ENCODE data around the gene GPD1L. TPM values are rescaled to one million over a fixed set of nuclear protein-coding genes. Genes with fewer than 3 reads are reported as not detected.
"Not testable (repeated sequence)": the region's sequence is repeated elsewhere in the genome, so short reads cannot be mapped to it uniquely, and the experiment has no call there.

GPD1L gene
- total RNA-seq, 1 experiment from 2014 or later = 12.9 TPM

DNA sequence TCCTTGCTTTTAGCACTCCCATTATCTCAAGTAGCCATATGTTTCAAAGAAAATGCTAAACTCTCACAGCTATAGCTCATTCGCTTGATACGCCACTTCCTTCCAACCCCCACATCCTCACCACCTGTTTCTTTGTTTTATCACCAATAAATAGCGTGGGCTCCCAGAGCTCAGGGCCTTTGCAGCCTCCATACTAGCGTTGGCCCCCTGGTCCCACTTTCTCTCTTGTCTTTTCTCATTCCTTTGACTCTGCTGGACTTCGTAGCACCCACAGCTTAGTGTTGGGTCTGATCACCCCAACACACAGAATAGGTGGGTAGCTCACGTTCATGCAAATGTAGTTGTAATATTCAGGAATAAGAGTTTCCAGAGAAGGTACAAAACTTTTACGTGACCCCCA is 4.1 kb upstream of the GPD1L start:
- DNase-seq (ENCODE audit: low spot score) = no peak
- in situ Hi-C loops (cut with HindIII; ENCODE audit: low sequenced_read_pairs) = loop anchor here (5.0 kb wide), 1 partner anchor 50 kb away; no protein-coding TSS in a partner anchor

DNA sequence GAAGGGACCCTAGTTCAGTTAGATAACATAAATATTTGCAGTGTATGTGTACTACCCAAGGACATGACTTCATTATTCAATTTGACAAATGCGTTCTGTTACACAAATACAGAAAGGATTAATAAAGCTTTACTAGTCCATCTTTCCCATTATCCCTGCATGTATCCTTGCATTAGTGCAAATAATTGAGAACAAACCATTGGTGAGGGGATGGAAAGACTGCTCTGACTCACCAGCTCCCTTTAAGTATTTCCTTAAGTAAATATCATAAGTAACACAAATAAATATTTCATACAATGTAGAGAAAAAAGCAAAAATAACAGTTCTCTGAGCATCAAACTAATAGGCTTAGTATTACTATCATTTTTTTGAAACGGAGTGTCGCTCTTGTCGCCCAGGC is 1.9 kb upstream of the GPD1L start:
- no peak for DNase-seq (ENCODE audit: low spot score)
- in situ Hi-C loops (cut with HindIII; ENCODE audit: low sequenced_read_pairs) = loop anchor here (5.0 kb wide), 1 partner anchor 52 kb away; no protein-coding TSS in a partner anchor

DNA sequence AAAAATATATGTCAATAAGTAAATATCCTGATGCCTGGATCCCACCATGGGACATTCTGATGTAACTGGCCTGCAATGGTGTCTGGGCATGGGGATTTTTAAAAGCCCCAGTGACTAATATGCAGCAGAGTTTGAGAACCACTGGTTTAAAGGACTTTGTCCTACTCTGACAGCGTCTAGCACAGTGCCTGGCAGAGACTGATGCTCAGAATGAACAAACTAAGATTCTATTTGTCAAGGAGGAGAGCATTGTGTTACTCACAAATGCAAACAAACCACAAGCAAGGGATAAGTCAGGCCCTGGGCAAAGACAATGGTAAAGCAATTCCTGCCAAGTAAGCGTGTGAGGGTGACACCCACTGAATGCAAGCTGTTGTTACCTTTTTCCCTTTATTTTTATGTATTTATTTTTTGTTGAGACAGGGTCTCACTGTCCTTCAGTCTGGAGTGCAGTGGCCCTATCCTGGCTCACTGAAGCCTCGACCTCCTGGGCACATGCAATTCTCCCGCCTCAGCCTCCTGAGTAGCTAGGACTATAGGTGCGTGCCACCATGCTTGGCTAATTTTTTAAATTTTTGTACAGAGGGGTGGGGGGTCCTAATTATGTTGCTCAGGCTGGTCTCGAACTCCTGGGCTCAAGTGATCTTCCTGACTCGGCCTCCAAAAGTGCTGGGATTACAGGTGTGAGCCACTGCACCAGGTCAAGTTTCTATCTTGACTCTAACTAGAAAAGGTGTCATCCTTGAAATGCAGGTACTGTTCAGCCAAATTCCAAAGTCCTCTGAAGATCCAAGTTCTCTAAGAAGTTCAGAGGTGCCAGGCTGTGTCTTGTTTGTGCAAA is 909 bp upstream of the GPD1L start:
- no peak for DNase-seq (ENCODE audit: low spot score)
- in situ Hi-C loops (cut with HindIII; ENCODE audit: low sequenced_read_pairs) = no loop called here

DNA sequence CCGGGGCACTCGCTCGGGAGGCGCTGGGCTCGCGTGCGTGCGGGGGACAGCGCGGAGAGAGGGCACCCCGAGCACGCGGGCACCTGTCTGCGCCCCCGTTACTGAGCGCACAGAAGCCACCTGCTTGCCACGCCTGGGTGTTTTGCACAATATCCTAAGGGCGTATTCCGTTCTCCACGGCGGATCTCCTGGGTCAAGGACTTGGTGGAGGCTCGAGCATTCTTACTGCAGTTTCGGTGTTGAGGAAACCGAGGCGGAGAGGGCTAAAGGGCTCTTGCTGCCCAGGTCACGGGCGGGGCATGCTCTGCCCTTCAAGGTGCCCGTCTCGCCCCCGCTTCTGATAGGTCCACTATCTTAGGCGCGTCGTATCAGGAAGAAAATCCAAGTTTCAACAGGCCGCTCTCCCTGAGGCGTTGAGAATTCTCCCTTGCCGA is 526 bp downstream of the GPD1L start:
- in situ Hi-C loops (cut with HindIII; ENCODE audit: low sequenced_read_pairs) = no loop called here
- peak; percentile 66 for DNase-seq (ENCODE audit: low spot score)

DNA sequence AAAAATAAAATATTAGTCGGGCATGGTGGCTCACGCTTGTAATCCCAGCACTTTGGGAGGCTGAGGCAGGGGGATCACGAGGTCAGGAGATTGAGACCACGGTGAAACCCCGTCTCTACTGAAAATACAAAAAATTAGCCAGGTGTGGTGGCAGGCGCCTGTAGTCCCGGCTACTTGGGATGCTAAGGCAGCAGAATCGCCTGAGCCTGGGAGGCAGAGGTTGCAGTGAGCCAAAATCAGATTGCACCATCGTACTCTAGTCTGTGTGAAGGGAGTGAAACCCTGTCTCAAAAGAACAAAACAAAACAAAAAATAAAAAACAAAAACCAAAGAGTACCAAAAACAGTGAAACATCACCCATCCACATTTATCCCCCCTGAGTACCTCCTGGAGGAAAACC is 1.8 kb downstream of the GPD1L start:
- in situ Hi-C loops (cut with HindIII; ENCODE audit: low sequenced_read_pairs); DNase-seq (ENCODE audit: low spot score): not testable (repeated sequence)

DNA sequence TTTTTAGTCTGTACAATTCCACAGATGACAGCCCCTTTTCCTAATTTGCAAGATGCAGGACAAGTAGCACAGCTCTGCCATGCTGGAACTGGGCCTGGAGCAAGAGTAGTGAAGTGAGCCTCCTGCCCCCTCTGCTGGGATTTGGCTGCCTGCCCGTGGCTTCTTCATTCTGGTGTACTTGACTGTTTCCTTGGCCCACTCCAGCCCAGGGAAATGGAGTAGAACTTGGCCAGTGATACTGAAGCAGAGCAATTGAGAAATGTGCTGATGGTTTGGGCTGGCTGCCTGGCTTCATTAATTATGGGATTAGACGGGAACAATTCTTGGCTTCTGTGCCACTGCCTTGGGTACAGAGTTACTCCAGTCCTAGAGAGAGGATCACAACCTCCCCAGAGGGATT is 2.8 kb downstream of the GPD1L start:
- in situ Hi-C loops (cut with HindIII; ENCODE audit: low sequenced_read_pairs) = no loop called here
- peak; percentile 89 for DNase-seq (ENCODE audit: low spot score)

DNA sequence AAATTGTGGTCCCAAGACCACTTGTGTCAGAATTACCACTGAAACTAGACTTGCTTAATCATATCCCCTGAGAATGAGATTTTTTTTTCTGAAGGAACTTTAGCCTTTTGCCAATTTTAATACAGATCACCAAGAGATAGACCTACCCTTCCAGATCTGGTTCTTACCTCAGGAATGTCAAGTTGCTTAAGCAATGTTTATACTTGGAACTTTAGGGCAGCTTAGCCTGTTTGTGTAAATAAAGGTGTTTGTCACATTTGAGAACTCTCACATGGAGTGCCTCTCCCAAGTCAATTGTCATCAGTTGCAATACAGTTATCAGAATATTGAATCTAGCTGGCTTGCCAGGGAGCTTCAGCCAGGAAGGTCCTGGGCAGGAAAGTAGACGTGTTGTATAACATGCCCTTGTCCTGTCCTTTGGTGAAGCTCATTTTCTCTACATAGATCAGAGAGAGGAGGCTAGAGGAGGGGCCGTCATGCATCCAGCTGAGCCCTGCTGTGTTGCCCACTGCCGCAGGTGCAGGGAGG is 3.9 kb downstream of the GPD1L start:
- DNase-seq (ENCODE audit: low spot score) = no peak
- in situ Hi-C loops (cut with HindIII; ENCODE audit: low sequenced_read_pairs) = no loop called here

DNA sequence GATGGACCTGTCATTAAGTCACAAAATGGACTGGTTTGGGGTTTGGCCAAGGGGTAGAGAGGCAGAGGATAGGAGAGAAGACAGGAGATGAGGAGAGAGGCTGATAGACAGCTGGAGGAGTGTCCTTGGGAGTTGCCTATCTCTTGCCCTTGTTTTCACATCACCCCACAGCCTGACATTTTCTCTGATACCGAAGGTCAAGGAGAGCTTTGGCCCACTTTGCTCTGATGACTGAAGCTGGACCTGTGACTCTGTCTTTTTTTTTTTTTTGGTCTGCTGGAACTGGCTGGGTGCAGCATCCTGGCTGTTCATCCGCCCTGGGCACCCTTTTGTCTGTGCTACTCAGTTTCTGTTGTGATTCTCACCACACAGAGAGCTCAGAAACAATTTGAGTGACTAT is 5.1 kb downstream of the GPD1L start:
- DNase-seq (ENCODE audit: low spot score) = no peak

DNA sequence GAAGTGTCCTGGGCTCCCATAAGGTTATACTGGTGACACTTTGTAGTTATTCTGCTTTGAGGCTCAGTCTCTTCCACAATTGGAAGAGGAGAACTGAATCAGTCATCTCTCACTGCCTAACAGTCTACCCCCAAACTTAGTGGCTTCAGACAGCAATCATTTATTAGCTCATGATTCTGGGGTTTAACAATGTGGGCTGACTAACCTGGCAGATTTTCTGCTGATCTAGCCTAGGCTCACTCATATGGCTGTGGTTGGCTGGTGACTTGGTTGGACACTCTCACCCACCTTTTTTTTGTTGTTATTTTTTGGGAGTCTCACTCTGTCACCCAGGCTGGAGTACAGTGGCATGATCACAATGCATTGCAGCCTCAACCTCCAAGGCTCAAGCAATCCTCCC is 7.1 kb downstream of the GPD1L start:
- DNase-seq (ENCODE audit: low spot score) = no peak
- in situ Hi-C loops (cut with HindIII; ENCODE audit: low sequenced_read_pairs) = no loop called here

More for the DNA sequence above, 5.1 kb downstream of the GPD1L start:
- in situ Hi-C loops (cut with HindIII; ENCODE audit: low sequenced_read_pairs) = no loop called here

DNA sequence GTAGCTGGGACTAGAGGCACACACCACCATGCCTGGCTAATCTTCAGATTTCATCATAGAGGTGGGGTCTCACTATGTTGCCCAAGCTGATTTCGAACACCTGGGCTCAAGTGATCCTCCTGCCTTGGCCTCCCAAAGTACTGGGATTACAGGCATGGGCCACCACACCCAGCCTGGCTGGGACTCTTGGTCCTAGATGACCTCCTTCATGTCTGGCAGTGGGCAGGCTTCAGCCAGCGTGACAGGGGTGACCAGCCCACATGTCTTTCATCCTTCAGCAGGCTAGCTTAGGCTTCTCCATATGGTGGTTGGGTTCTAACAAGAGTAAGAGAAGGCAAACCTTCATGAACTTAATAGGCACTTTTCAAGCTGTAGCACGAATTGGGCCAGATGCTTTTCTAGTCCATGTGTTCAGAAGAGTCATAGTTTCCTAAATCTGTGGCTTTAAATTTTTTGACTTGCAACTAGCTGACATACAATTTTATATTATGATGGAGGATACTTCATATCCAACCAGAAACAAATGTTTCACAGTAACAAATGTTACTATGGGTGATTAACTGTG is 7.6 kb downstream of the GPD1L start:
- DNase-seq (ENCODE audit: low spot score) = no peak
- in situ Hi-C loops (cut with HindIII; ENCODE audit: low sequenced_read_pairs) = no loop called here

DNA sequence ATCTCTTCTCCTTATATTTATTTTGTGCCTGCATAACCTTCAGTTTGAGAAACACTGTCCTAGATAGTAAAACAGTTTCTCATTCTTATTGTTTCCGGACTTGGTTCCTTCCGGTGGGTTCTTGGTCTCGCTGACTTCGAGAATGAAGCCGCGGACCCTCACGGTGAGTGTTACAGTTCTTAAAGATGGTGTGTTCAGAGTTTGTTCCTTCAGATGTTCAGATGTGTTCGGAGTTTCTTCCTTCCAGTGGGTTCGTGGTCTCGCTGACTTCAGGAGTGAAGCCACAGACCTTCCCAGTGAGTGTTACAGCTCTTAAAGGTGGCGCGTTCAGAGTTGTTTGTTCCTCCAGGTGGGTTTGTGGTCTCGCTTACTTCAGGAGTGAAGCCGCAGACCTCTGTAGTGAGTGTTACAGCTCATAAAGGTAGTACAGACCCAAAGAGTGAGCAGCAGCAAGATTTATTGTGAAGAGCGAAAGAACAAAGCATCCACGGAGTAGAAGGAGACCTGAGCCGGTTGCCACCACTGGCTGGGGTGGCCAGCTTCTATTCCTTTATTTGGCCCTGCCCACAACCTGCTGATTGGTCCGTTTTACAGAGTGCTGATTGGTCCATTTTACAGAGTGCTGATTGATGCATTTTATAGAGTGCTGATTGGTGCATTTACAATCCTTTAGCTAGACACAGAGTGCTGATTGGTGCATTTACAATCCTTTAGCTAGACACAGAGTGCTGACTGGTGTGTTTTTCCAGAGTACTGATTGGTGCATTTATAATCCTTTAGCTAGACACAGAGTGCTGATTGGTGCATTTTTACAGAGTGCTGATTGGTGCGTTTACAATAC is 8.3 kb downstream of the GPD1L start:
- in situ Hi-C loops (cut with HindIII; ENCODE audit: low sequenced_read_pairs); DNase-seq (ENCODE audit: low spot score): not testable (repeated sequence)

DNA sequence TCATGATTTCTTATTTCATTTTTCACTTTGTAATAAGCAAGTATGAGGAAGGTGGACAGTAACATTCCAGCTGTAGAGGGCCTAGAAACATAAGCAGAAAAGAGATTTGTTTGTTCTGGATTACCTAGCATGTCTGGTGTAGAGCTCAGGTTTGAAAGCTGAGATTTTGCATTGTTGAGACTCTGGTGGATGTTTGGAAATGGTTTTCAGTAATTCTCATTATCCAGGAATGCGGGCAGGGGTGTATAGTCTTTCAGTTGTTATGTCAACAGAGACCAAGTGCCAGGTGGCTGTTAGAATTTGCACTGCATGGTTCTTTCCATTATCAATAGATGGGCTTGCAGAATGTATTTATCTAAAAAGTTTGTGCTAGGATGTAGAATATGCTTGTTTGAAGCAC is 10.9 kb downstream of the GPD1L start:
- DNase-seq (ENCODE audit: low spot score) = no peak
- in situ Hi-C loops (cut with HindIII; ENCODE audit: low sequenced_read_pairs) = no loop called here

DNA sequence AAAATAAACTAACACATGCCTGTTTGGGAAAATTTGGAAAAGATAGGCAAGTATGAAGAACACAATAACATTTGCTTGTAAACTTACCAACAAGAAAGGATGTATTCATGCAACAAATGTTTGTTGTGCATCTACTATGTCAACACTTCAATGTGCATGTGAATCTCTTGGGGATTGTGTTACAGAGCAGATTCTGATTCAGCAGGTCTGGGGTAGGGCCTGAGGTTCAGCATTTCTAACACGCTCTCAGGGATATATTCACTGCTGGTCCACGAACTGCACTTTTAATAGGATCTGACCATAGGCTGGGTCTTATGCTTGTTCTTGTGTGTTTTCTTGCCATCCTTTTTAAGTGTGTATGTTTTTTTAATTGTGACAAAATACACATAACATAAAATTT is 11.8 kb downstream of the GPD1L start:
- in situ Hi-C loops (cut with HindIII; ENCODE audit: low sequenced_read_pairs) = no loop called here
- no peak for DNase-seq (ENCODE audit: low spot score)

DNA sequence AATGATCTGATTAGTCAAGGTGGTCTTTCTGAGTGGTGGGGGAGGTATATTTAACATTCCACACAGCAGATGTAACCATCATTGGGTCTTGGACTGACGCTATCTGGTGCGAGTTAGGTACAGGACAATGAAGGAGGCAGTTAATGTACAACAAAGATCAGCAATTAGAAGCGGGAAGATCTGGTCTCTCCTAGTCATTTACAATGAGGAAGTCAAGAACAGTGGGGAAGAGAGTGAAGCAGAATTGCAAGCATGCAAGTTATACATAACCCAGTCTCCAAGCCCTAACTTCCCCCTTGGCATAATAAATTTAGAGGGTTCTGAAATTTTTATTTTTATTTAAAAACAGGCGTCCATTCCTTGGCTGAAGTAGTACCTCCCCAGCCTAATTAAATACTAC is 14.1 kb downstream of the GPD1L start:
- DNase-seq (ENCODE audit: low spot score) = no peak
- in situ Hi-C loops (cut with HindIII; ENCODE audit: low sequenced_read_pairs) = no loop called here

DNA sequence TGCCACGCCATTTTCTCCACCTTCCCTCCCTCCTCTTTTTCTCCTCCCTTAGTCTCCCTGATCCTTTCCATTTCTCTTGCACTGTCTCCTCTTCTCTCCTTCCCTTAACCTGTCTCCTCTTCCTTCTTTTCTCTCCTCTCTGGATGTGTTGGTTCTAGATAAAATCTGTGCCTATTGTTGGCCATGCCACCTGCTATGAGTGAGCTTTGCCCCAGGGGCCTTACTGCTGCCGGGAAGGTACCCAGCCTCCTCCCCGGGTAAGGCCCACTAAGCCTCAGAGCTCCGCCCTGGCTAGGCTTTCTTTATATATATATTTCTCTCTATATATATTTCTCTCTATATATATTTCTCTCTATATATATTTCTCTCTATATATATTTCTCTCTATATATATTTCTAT is 14.7 kb downstream of the GPD1L start:
- in situ Hi-C loops (cut with HindIII; ENCODE audit: low sequenced_read_pairs) = no loop called here
- no peak for DNase-seq (ENCODE audit: low spot score)

DNA sequence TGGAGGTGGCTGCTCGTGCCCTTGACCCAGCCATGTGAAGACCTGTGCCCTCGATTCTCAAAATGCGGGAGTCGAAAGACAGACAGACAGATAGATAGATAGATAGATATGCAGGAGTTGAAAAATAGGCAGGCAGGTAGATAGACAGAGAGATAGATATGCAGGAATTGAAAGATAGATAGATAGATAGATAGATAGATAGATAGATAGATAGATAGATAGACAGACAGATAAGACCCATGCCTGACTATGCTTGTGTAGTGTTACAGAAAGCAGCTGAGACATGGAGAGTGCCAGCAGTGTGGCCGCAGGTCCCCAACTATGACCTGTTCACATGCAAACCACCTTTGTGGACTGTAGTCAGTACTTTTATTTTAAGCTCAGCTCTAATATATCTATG is 17.2 kb downstream of the GPD1L start:
- in situ Hi-C loops (cut with HindIII; ENCODE audit: low sequenced_read_pairs) = no loop called here
- no peak for DNase-seq (ENCODE audit: low spot score)

DNA sequence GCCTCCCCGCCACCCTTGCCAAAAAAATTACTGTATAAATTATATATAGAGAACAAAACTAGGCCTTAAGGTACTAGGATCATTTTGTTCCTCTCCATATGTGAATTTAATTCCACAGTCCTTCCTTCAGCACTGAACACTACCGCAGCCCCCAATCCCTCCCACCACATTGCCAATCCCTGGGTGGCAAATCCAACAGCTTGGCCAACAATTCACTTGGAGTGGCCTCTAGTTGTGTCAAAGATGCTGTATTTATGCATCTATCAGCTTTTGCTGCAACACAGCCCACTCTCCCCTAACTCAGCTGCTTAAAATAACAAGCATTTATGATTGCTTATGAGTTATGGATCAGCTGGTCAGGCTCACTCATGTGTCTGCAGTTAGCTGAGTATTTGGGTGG is 18.6 kb downstream of the GPD1L start:
- in situ Hi-C loops (cut with HindIII; ENCODE audit: low sequenced_read_pairs) = no loop called here
- no peak for DNase-seq (ENCODE audit: low spot score)

DNA sequence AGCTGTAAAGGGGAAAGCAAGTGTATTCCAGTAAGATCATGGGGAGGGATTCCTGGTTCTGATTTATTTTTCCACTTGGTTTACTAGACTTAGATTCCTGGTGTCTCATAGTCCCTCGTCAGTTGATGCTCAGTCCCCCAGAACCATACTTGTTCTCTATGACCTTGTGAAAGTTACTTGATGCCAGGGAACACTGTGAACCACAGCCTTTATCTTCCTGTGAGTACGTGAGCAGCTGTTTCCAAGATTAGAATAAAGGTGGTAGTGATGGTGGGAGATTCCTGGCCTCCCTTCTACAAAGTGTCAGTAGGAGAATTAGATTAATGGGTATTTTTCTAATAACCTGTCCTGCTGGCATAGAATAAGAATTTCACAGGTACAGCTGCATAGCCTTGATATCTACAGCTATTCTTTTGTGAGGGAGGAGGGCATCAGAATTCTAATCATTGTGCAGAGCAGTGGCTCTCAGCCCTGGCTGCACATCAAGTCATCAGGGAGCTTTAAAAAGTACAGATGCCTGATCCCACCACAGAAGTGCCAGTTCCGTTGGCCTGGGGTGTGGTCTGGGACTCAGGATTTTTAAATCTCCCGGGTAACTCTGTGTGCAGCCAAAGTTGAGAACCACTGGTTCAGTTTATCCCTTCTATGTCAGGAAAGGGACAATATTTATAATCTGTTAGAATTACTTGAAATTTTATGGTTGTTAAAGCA is 20.0 kb downstream of the GPD1L start:
- in situ Hi-C loops (cut with HindIII; ENCODE audit: low sequenced_read_pairs) = no loop called here
- DNase-seq (ENCODE audit: low spot score) = no peak

DNA sequence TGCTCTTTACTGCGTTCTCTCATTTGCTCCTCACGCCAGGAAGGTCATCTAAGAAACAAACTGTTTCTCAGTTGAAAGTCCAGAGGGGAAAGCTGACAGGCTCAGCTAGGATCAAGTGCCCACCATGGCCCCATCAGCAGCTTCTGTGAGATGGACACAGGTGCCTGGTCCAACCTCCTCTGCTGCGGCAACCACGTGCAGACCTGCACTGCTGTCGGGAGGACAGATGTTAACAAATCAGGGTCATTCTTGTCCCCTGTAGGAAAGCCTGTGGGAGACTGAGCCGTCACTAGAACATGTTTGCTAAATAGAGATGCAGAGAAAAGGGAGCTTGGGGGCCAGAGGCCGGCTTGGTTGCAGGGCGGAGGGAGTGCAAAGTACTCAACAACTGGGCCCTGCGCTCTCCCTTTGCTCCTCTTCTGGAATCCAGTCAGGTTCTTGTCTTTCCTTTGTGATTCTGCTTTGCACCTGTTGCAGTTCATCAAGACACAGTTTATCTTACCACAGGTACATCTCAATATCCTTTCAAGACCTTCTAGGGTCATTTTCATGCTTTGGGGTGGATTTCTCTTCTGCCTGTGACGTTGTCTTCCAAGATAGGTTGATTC is 20.9 kb downstream of the GPD1L start:
- in situ Hi-C loops (cut with HindIII; ENCODE audit: low sequenced_read_pairs) = no loop called here
- no peak for DNase-seq (ENCODE audit: low spot score)
